Type B pancreatic cell (in vitro differentiated cells): ENCODE data around the gene NDUFAF8. TPM values are rescaled to one million over a fixed set of nuclear protein-coding genes. Genes with fewer than 3 reads are reported as not detected.

Experiments used
- DNase-seq: peaks from one replicate; pipeline ENCODE4 v3.0.0; 2021; ENCODE audit warnings: mixed read lengths; ENCODE audit not compliant: unreplicated experiment; ENCODE audit errors: extremely low spot score
- H3K27ac Mint-ChIP-seq: 2 replicates; pipeline ENCODE4 v1.8.0; 2021; ENCODE audit warnings: mild to moderate bottlenecking, mixed read lengths
- H3K27me3 Mint-ChIP-seq: 2 replicates; pipeline ENCODE4 v1.8.0; 2021; ENCODE audit warnings: mixed read lengths
- H3K36me3 Mint-ChIP-seq: 2 replicates; pipeline ENCODE4 v1.8.0; 2021; ENCODE audit warnings: mixed read lengths
- H3K4me1 Mint-ChIP-seq: one replicate; pipeline ENCODE4 v1.8.0; 2021; ENCODE audit warnings: mixed read lengths; ENCODE audit not compliant: unreplicated experiment
- H3K4me3 Mint-ChIP-seq: 2 replicates; pipeline ENCODE4 v1.8.0; 2021; ENCODE audit warnings: mild to moderate bottlenecking, mixed read lengths
- H3K9me3 Mint-ChIP-seq: 2 replicates; pipeline ENCODE4 v1.8.0; 2021; ENCODE audit warnings: mixed read lengths
- total RNA-seq: library from RNA; stranded (reverse); gene quantifications from 2 replicates; pipeline ENCODE4 v1.2.1, GENCODE V29; 2021; ENCODE audit warnings: low replicate concordance
- TF ChIP-seq, protein P1 (sequence below): fragments of 200-600 bp; sonication (generic); conservative IDR thresholded peaks from 2 replicates; pipeline ENCODE4 v1.5.0; 2021; ENCODE audit warnings: antibody characterized with exemption, mild to moderate bottlenecking

The NDUFAF8 gene
- total RNA-seq, 1 donor from 2014 or later, result 56.9 TPM

DNA sequence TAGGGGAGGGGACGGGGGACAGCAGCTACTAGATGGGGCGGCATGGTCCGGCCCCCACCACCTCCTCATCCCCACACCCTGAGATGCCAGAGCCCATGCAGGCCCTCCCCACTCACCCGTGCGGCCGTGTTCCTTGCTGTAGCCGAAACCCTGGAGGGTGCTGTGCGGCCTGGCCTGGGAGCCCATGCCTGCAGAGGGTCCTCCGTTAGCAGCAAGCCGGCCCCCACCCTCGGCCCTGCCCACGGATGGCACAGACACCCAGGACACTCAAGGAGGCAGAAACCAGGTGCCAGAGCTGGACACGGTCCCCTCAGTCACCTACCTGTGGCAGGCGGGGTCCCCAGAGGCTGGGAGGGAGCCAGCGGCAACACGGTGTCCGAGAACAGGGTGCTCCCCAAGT, 5.8 kb upstream of the NDUFAF8 start:
- Mint-ChIP-seq H3K4me3 (no peak overlapping the region), H3K4me1 (peaks cover 12% of the 10 kb centered on the region), H3K27ac (no peak overlapping the region), H3K9me3 (no peaks in the 10 kb centered on the region), H3K27me3 (no peaks in the 10 kb centered on the region), H3K36me3 (peaks cover 9% of the 10 kb centered on the region)
- DNase-seq, result no peak
- TF ChIP-seq, protein P1, sequence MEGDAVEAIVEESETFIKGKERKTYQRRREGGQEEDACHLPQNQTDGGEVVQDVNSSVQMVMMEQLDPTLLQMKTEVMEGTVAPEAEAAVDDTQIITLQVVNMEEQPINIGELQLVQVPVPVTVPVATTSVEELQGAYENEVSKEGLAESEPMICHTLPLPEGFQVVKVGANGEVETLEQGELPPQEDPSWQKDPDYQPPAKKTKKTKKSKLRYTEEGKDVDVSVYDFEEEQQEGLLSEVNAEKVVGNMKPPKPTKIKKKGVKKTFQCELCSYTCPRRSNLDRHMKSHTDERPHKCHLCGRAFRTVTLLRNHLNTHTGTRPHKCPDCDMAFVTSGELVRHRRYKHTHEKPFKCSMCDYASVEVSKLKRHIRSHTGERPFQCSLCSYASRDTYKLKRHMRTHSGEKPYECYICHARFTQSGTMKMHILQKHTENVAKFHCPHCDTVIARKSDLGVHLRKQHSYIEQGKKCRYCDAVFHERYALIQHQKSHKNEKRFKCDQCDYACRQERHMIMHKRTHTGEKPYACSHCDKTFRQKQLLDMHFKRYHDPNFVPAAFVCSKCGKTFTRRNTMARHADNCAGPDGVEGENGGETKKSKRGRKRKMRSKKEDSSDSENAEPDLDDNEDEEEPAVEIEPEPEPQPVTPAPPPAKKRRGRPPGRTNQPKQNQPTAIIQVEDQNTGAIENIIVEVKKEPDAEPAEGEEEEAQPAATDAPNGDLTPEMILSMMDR, result no peak

DNA sequence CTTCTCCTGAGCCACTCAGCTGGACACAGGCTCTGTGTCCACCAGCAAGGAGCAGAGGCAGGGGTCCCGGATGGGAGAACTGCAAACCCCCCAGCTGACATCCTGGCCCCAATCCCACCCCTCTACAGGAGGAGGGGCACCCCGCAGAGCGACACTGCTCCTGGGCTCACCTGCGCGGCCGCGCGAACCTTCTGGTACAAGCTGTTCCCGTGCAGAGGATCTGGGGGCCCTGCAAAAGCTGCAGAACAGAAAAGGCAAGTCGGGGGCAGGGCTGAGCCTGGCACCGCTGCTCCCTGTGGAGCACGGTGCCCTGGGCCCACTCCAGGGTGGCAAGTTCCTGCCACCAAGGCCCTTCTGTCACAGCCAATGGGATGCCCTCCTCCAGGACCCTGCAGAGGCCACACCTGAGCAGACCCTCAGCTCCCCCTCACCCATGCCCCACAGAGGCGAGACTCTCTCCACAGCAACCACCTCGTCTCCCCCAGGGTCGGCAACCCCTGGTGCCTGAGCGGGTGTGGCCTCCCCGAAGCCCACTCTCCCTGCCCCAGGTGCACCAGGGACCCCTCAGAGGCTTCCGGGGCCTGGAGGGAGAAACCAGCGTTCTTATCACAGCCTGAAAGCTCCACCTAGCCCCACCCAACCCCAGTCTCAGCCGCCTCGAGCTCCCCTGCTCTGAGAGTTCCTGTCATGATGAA, 5.2 kb upstream of the NDUFAF8 start:
- TF ChIP-seq, protein P1, result no peak
- H3K27me3 Mint-ChIP-seq, result no peaks in the 10 kb centered on the region
- H3K4me3 Mint-ChIP-seq, result no peak overlapping the region
- H3K4me1 Mint-ChIP-seq, result peaks cover 12% of the 10 kb centered on the region
- H3K9me3 Mint-ChIP-seq, result no peaks in the 10 kb centered on the region
- peaks cover 9% of the 10 kb centered on the region for H3K36me3 Mint-ChIP-seq
- H3K27ac Mint-ChIP-seq, result no peak overlapping the region
- no peak for DNase-seq

GRCh38 chr17:81234506-81234855, 4.6 kb upstream of the NDUFAF8 start:
- Mint-ChIP-seq H3K4me1 (peaks cover 12% of the 10 kb centered on the region), H3K27ac (no peak overlapping the region), H3K36me3 (peaks cover 9% of the 10 kb centered on the region), H3K4me3 (peak overlapping the region; percentile 34), H3K27me3 (no peaks in the 10 kb centered on the region), H3K9me3 (no peaks in the 10 kb centered on the region)
- TF ChIP-seq, protein P1, result no peak
- no peak for DNase-seq

- Mint-ChIP-seq H3K4me1 (peaks cover 12% of the 10 kb centered on the region), H3K27ac (peak overlapping the region; percentile 35), H3K27me3 (no peaks in the 10 kb centered on the region), H3K4me3 (peak overlapping the region; percentile 34), H3K36me3 (peaks cover 5% of the 10 kb centered on the region), H3K9me3 (no peaks in the 10 kb centered on the region)
- TF ChIP-seq, protein P1, result no peak
- no peak for DNase-seq
These were observed 3.9 kb upstream of the NDUFAF8 start for GRCh38 chr17:81234940-81235821.

GRCh38 chr17:81235822-81236740, 3.0 kb upstream of the NDUFAF8 start:
- no peak overlapping the region for H3K27ac Mint-ChIP-seq
- no peaks in the 10 kb centered on the region for H3K9me3 Mint-ChIP-seq
- peaks cover under 1% of the 10 kb centered on the region for H3K36me3 Mint-ChIP-seq
- H3K4me3 Mint-ChIP-seq, result no peak overlapping the region
- peaks cover 16% of the 10 kb centered on the region for H3K4me1 Mint-ChIP-seq
- TF ChIP-seq, protein P1, result no peak
- H3K27me3 Mint-ChIP-seq, result no peaks in the 10 kb centered on the region
- DNase-seq, result no peak
